AG04449 (cell line): Measurements from ENCODE around the gene ZNF652.
"Not testable (repeated sequence)": the region's sequence is repeated elsewhere in the genome, so short reads cannot be mapped to it uniquely, and the experiment has no call there.

Experiments used
- CTCF ChIA-PET: fragments of 350-600 bp; formaldehyde crosslinking; extraction: SDS; loops from one replicate; lab custom pipeline; 2021; ENCODE audit warnings: antibody characterized with exemption; lab: Yijun Ruan, JAX
- POLR2A ChIA-PET: fragments of 400-600, 350-600 bp; formaldehyde crosslinking; extraction: SDS; loops from one replicate; lab custom pipeline; 2020; ENCODE audit warnings: antibody characterized with exemption, inconsistent platforms; lab: Yijun Ruan, JAX
- DNase-seq: peaks from one replicate; pipeline ENCODE4 v3.0.0-alpha.2; 2010; ENCODE audit warnings: low read depth, low spot score
- H3K4me3 ChIP-seq: 2 replicates; pipeline ENCODE4 v1.5.1; 2011; ENCODE audit warnings: low read depth, mild to moderate bottlenecking, control low read depth, low read length
- CTCF ChIP-seq: IDR thresholded peaks from one replicate; pipeline ENCODE4 v1.5.1; 2011; ENCODE audit warnings: mild to moderate bottlenecking, moderate library complexity, low read length, control low read depth, inconsistent platforms; ENCODE audit not compliant: insufficient read depth; ENCODE audit errors: missing control alignments

Gene ZNF652

GRCh38 chr17:49292901-49293300, 69.1 kb downstream of the ZNF652 start:
- H3K4me3 ChIP-seq, result no peak overlapping the region
- POLR2A ChIA-PET, result no interaction called here
- DNase-seq, result no peak
- no peak for TF ChIP-seq CTCF
- CTCF ChIA-PET, result interaction anchor here (1.1 to 3.8 kb wide), 5 partner anchors 23 to 113 kb away, joined by 3 to 49 read pairs (median 4); no protein-coding TSS in a partner anchor

- DNase-seq, result no peak
- POLR2A ChIA-PET, result no interaction called here
- no peak for TF ChIP-seq CTCF
- H3K4me3 ChIP-seq, result no peak overlapping the region
- CTCF ChIA-PET, result interaction anchor here (0.8 to 3.8 kb wide), 15 partner anchors 9 to 621 kb away, joined by 3 to 49 read pairs (median 4); no protein-coding TSS in a partner anchor
Observed at GRCh38 chr17:49291929-49292328, 70.1 kb downstream of the ZNF652 start.

GRCh38 chr17:49290690-49291359, 71.2 kb downstream of the ZNF652 start:
- H3K4me3 ChIP-seq, result no peak overlapping the region
- peak; percentile 4 for DNase-seq
- peak; percentile 53 for TF ChIP-seq CTCF
- ChIA-PET CTCF (interaction anchor here (0.7 to 3.8 kb wide), 38 partner anchors 10 to 654 kb away, joined by 3 to 49 read pairs (median 4); no protein-coding TSS in a partner anchor), POLR2A (no interaction called here)

- ChIA-PET POLR2A (no interaction called here), CTCF (interaction anchor here (0.7 to 3.3 kb wide), 5 partner anchors 9 to 88 kb away, joined by 3 to 12 read pairs (median 3); no protein-coding TSS in a partner anchor)
- no peak for TF ChIP-seq CTCF
- H3K4me3 ChIP-seq, result no peak overlapping the region
- no peak for DNase-seq
Observed at GRCh38 chr17:49288388-49288787, 73.7 kb downstream of the ZNF652 start.

- ChIA-PET CTCF (interaction anchor here (0.8 to 1.5 kb wide), 4 partner anchors 8 to 110 kb away, joined by 3 to 4 read pairs (median 3); no protein-coding TSS in a partner anchor), POLR2A (interaction anchor here (0.5 kb wide), 1 partner anchor 49 kb away, joined by 3 read pairs; no protein-coding TSS in a partner anchor)
- TF ChIP-seq CTCF, result no peak
- H3K4me3 ChIP-seq, result no peak overlapping the region
- no peak for DNase-seq
Observed at GRCh38 chr17:49287481-49287880, 74.6 kb downstream of the ZNF652 start.

- CTCF ChIA-PET, DNase-seq, H3K4me3 ChIP-seq, POLR2A ChIA-PET: not testable (repeated sequence)
Observed at GRCh38 chr17:49286261-49286973, 75.6 kb downstream of the ZNF652 start.
